ENCODE data around the gene DIP2A. TPM values are rescaled to one million over a fixed set of nuclear protein-coding genes. Genes with fewer than 3 reads are reported as not detected.

Gene DIP2A
- polyA plus RNA-seq, 1 donor (not counting 4 experiments of a cell fraction or from before 2014, with no cell fraction given): 41.6 TPM

DNA sequence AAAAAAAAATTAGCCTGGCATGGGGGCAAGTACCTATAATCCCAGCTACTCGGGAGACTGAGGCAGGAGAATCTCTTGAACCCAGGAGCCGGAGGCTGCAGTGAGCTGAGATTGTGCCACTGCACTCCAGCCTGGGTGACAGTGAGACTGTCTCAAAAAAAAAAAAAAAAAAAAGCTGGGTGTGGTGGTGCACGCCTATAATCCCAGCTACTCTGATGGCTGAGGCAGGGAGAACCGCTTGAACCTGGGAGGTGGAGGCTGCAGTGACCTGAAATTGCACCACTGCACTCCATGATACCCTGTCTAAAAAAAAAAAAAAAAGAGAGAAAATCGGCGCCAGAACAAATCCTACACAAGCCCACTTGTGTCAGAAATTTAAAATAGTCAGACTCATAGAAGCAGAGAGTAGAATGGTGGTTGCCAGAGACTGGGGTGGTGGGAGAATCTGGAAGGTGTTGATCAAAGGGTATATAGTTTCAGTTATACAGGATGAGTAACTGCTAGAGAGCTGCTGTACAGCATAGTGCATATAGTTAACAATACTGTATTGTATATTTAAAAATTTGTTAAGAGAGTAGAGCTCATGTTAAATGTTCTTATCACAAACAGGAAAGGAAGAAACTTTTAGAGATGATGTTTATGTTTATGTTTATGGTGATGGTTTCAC is 9.6 kb downstream of the DIP2A start:
- Histone ChIP-seq H3K9me3 (ENCODE audit: control insufficient read depth, low read depth, low read length) (no peaks in the 10 kb centered on the region), H3K79me2 (ENCODE audit: control insufficient read depth, insufficient read depth, low read length) (peaks cover 59% of the 10 kb centered on the region), H3K4me1 (ENCODE audit: control insufficient read depth, extremely low read depth, insufficient read depth, low read length) (no peaks in the 10 kb centered on the region), H3K4me3 (ENCODE audit: control insufficient read depth in 2 of 3, extremely low read depth in 1 of 3, insufficient read depth in 2 of 3, low read depth in 1 of 3, low read length in 3 of 3) (no peak overlapping the region), H3K27me3 (ENCODE audit: control insufficient read depth, extremely low read depth, insufficient read depth, low read length) (no peaks in the 10 kb centered on the region), H3K9ac (ENCODE audit: control insufficient read depth, extremely low read depth, insufficient read depth, low read length) (no peak overlapping the region), H3K9me1 (ENCODE audit: control insufficient read depth, extremely low read depth, insufficient read depth, low read length) (no peaks in the 10 kb centered on the region), H3K4me2 (ENCODE audit: control insufficient read depth, extremely low read depth, insufficient read depth, low read depth, low read length) (no peak overlapping the region), H2AFZ (ENCODE audit: control insufficient read depth, low read length) (no peak overlapping the region), H3K27ac (ENCODE audit: control insufficient read depth, insufficient read depth, low read length) (no peak overlapping the region), H4K20me1 (ENCODE audit: control insufficient read depth, extremely low read depth, insufficient read depth, low read length) (peaks cover 2% of the 10 kb centered on the region), H3K36me3 (ENCODE audit: control insufficient read depth in 2 of 2, extremely low read depth in 1 of 2, insufficient read depth in 2 of 2, low read length in 2 of 2) (peaks cover 4 to 9% of the 10 kb centered on the region in 2 experiments)
- no peak for DNase-seq (ENCODE audit: low read depth, low spot score)
- TF ChIP-seq EZH2 (IDR thresholded peaks at IDR 0.05; ENCODE audit: low read length): no peak
- TF ChIP-seq, protein P1, sequence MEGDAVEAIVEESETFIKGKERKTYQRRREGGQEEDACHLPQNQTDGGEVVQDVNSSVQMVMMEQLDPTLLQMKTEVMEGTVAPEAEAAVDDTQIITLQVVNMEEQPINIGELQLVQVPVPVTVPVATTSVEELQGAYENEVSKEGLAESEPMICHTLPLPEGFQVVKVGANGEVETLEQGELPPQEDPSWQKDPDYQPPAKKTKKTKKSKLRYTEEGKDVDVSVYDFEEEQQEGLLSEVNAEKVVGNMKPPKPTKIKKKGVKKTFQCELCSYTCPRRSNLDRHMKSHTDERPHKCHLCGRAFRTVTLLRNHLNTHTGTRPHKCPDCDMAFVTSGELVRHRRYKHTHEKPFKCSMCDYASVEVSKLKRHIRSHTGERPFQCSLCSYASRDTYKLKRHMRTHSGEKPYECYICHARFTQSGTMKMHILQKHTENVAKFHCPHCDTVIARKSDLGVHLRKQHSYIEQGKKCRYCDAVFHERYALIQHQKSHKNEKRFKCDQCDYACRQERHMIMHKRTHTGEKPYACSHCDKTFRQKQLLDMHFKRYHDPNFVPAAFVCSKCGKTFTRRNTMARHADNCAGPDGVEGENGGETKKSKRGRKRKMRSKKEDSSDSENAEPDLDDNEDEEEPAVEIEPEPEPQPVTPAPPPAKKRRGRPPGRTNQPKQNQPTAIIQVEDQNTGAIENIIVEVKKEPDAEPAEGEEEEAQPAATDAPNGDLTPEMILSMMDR (optimal IDR thresholded peaks at IDR 0.05 in 1 of 3, IDR thresholded peaks at IDR 0.05 in 1 of 3, conservative IDR thresholded peaks at IDR 0.05 in 1 of 3; ENCODE audit: extremely low read depth in 1 of 3, insufficient read depth in 2 of 3, low read length in 3 of 3): no peak
- dilution Hi-C loops (cut with MboI; ENCODE audit: extremely low pct_ligation_motif_present, low sequenced_read_pairs): no loop called here
- no peak for FAIRE-seq

DNA sequence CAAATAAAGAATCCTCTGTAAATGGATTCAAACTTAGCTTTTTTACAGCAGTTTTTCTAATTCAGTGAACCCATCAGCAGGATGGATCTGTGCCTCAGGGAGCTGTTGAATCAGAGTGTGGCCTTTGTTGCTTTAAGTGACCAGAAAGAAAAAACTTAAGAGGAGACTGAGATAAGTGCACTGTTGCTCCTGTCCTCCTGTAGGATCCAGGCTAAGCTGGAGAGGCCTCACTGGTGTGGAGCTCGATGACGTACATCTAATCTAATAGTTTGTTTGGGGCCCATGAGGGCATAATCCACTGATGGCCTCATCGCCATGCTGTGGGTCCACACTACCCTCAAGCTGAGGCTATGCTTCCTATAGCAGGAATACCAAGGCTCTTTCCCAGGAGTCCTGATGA is 10.6 kb downstream of the DIP2A start:
- no peaks in the 10 kb centered on the region for H3K9me3 ChIP-seq (ENCODE audit: control insufficient read depth, low read depth, low read length)
- H3K4me3 ChIP-seq (ENCODE audit: control insufficient read depth in 2 of 3, extremely low read depth in 1 of 3, insufficient read depth in 2 of 3, low read depth in 1 of 3, low read length in 3 of 3): no peak overlapping the region
- no peak overlapping the region for H3K27ac ChIP-seq (ENCODE audit: control insufficient read depth, insufficient read depth, low read length)
- no peaks in the 10 kb centered on the region for H3K27me3 ChIP-seq (ENCODE audit: control insufficient read depth, extremely low read depth, insufficient read depth, low read length)
- no peak overlapping the region for H2AFZ ChIP-seq (ENCODE audit: control insufficient read depth, low read length)
- H3K79me2 ChIP-seq (ENCODE audit: control insufficient read depth, insufficient read depth, low read length): peaks cover 57% of the 10 kb centered on the region
- peaks cover 2% of the 10 kb centered on the region for H4K20me1 ChIP-seq (ENCODE audit: control insufficient read depth, extremely low read depth, insufficient read depth, low read length)
- TF ChIP-seq, protein P1 (optimal IDR thresholded peaks at IDR 0.05 in 1 of 3, IDR thresholded peaks at IDR 0.05 in 1 of 3, conservative IDR thresholded peaks at IDR 0.05 in 1 of 3; ENCODE audit: extremely low read depth in 1 of 3, insufficient read depth in 2 of 3, low read length in 3 of 3): no peak
- TF ChIP-seq EZH2 (IDR thresholded peaks at IDR 0.05; ENCODE audit: low read length): no peak
- no peak for DNase-seq (ENCODE audit: low read depth, low spot score)
- H3K4me1 ChIP-seq (ENCODE audit: control insufficient read depth, extremely low read depth, insufficient read depth, low read length): no peaks in the 10 kb centered on the region
- no peak for FAIRE-seq
- no peaks in the 10 kb centered on the region for H3K9me1 ChIP-seq (ENCODE audit: control insufficient read depth, extremely low read depth, insufficient read depth, low read length)
- no peak overlapping the region for H3K4me2 ChIP-seq (ENCODE audit: control insufficient read depth, extremely low read depth, insufficient read depth, low read depth, low read length)
- peaks cover 4 to 9% of the 10 kb centered on the region in 2 experiments for H3K36me3 ChIP-seq (ENCODE audit: control insufficient read depth in 2 of 2, extremely low read depth in 1 of 2, insufficient read depth in 2 of 2, low read length in 2 of 2)
- dilution Hi-C loops (cut with MboI; ENCODE audit: extremely low pct_ligation_motif_present, low sequenced_read_pairs): no loop called here
- no peak overlapping the region for H3K9ac ChIP-seq (ENCODE audit: control insufficient read depth, extremely low read depth, insufficient read depth, low read length)

Measured in keratinocyte (primary cell).